ENCODE measurements around the gene C17orf114.

The C17orf114 gene

DNA sequence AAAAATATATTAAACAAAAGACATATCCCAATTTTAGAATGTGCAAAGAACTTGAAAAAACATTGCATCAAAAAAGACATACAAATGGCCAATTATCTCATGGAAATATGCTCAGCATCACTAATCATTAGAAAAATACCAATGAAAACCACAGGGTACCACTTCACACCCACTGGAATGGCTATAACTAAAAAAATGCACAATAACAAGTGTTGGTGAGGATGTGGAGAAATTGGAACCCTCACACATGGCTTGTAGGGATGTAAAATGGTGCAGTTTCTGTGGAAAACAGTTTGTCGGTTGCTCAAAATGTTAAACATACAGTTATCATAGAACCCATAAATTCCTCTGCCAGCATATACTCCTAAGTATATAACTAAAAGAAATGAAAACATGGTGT is 7.0 kb downstream of the C17orf114 start:
- DNase-seq (ENCODE audit: low read depth, low spot score), result no peak
- ChIA-PET POLR2A (no interaction called here), CTCF (no interaction called here)
- TF ChIP-seq, protein P1, sequence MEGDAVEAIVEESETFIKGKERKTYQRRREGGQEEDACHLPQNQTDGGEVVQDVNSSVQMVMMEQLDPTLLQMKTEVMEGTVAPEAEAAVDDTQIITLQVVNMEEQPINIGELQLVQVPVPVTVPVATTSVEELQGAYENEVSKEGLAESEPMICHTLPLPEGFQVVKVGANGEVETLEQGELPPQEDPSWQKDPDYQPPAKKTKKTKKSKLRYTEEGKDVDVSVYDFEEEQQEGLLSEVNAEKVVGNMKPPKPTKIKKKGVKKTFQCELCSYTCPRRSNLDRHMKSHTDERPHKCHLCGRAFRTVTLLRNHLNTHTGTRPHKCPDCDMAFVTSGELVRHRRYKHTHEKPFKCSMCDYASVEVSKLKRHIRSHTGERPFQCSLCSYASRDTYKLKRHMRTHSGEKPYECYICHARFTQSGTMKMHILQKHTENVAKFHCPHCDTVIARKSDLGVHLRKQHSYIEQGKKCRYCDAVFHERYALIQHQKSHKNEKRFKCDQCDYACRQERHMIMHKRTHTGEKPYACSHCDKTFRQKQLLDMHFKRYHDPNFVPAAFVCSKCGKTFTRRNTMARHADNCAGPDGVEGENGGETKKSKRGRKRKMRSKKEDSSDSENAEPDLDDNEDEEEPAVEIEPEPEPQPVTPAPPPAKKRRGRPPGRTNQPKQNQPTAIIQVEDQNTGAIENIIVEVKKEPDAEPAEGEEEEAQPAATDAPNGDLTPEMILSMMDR (IDR thresholded peaks at IDR 0.05; ENCODE audit: low read depth, low read length), result no peak
- Histone ChIP-seq H3K27ac (ENCODE audit: low read depth, low read length) (no peak overlapping the region), H3K27me3 (ENCODE audit: control insufficient read depth, insufficient read depth, low read length) (no peaks in the 10 kb centered on the region), H3K4me3 (ENCODE audit: low read depth, low read length) (no peak overlapping the region), H3K9me3 (ENCODE audit: control insufficient read depth, insufficient read depth, low read length) (no peaks in the 10 kb centered on the region; the same call in 1 of the 2 replicates)

DNA sequence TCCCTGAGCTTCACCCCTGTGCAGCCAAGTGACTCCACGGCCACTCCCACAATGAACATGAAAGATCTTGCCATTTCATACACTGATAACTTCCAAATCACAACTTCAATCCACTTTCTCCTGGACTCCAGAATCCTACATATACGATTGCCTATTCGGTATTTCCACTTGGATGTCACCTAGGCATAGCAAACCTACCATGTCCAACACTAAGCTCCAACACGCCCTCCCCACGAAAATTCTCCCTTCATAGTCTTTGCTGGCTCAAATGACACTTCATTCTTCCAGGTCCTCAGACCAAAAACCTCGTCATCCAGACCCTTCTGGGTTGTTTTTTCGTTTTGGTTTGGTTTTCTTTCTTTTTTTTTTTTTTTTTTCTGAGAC is 11.4 kb downstream of the C17orf114 start:
- TF ChIP-seq, protein P1 (IDR thresholded peaks at IDR 0.05; ENCODE audit: low read depth, low read length), result no peak
- ChIA-PET CTCF (interaction anchor here (0.6 to 5.7 kb wide), 19 partner anchors 11 to 149 kb away, joined by 3 to 46 read pairs (median 5); partner anchors contain the start of genes ARRB2, PELP1, PLD2 and RNF167), POLR2A (interaction anchor here (1.5 kb wide), 3 partner anchors 11 to 68 kb away, joined by 3 to 5 read pairs (median 4); partner anchors contain the start of gene PLD2)
- Histone ChIP-seq H3K27ac (ENCODE audit: low read depth, low read length) (peak overlapping the region; percentile 75), H3K27me3 (ENCODE audit: control insufficient read depth, insufficient read depth, low read length) (peaks cover 12% of the 10 kb centered on the region), H3K9me3 (ENCODE audit: control insufficient read depth, insufficient read depth, low read length) (no peaks in the 10 kb centered on the region; the same call in 1 of the 2 replicates), H3K4me3 (ENCODE audit: low read depth, low read length) (peak overlapping the region; percentile 66)
- no peak for DNase-seq (ENCODE audit: low read depth, low spot score)

DNA sequence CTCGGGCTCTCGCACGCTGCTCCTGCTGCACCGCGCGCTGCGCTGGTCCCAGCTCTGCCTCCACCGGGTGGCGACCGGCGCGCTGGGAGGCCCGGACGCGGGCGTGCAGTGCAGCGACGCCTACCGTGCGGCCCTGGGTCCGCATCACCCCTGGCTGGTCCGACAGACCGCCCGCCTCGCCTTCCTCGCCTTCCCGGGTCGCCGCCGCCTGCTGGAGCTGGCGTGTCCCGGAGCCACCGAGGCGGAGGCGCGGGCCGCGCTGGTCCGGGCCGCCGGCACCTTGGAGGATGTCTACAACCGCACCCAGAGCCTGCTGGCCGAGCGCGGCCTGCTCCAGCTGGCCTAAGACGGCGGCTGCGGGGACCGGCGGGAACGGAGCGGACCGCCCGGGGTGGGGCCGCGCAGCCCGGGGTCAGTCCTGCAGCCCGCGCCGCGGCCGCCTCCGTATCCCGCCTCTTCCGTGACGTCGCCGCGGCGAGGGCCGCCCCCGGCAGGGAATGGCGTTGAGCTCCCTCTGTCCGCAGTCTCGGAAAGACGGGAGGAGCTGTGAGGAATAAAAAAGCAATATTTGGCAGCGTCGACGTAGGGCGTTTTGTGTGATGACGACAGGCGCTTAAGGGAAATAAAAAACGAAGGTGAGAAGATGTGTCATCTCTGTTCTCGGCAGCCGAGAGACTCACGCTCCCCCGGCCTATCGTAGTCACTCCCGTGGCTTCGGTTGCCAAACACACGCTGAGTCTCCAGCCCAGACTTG is 12.0 kb downstream of the C17orf114 start:
- no peaks in the 10 kb centered on the region; the same call in 1 of the 2 replicates for H3K9me3 ChIP-seq (ENCODE audit: control insufficient read depth, insufficient read depth, low read length)
- ChIA-PET CTCF (interaction anchor here (0.6 to 5.7 kb wide), 27 partner anchors 8 to 1762 kb away, joined by 3 to 46 read pairs (median 4); partner anchors contain the start of genes ARRB2, PELP1, PLD2 and RNF167), POLR2A (interaction anchor here (1.1 to 1.5 kb wide), 4 partner anchors 10 to 80 kb away, joined by 3 to 5 read pairs (median 4); partner anchors contain the start of genes ARRB2 and PLD2)
- peak overlapping the region; percentile 75 for H3K27ac ChIP-seq (ENCODE audit: low read depth, low read length)
- peaks cover 17% of the 10 kb centered on the region for H3K27me3 ChIP-seq (ENCODE audit: control insufficient read depth, insufficient read depth, low read length)
- TF ChIP-seq, protein P1 (IDR thresholded peaks at IDR 0.05; ENCODE audit: low read depth, low read length), result peak; percentile 66
- DNase-seq (ENCODE audit: low read depth, low spot score), result peak; percentile 69
- peak overlapping the region; percentile 66 for H3K4me3 ChIP-seq (ENCODE audit: low read depth, low read length)

DNA sequence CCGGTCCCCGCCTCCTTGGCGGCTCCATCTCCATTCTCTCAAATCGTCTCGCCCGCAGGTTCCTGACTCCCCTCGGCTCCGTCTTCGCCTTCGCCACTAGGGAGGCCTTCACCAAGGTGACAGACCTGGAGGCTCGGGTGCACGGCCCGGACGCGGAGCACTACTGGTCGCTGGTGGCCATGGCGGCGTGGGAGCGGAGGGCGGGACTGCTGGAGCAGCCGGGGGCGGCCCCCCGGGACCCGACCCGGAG is 12.5 kb downstream of the C17orf114 start:
- peak overlapping the region; percentile 66 for H3K4me3 ChIP-seq (ENCODE audit: low read depth, low read length)
- POLR2A ChIA-PET, result interaction anchor here (1.1 to 1.5 kb wide), 4 partner anchors 10 to 79 kb away, joined by 3 to 5 read pairs (median 4); partner anchors contain the start of genes ARRB2 and PLD2
- no peaks in the 10 kb centered on the region; the same call in 1 of the 2 replicates for H3K9me3 ChIP-seq (ENCODE audit: control insufficient read depth, insufficient read depth, low read length)
- TF ChIP-seq, protein P1 (IDR thresholded peaks at IDR 0.05; ENCODE audit: low read depth, low read length), result no peak
- H3K27ac ChIP-seq (ENCODE audit: low read depth, low read length), result no peak overlapping the region
- CTCF ChIA-PET, result interaction anchor here (0.6 to 5.7 kb wide), 14 partner anchors 8 to 269 kb away, joined by 3 to 46 read pairs (median 4); partner anchors contain the start of genes ARRB2, PLD2, RNF167 and SLC25A11
- peaks cover 18% of the 10 kb centered on the region for H3K27me3 ChIP-seq (ENCODE audit: control insufficient read depth, insufficient read depth, low read length)
- no peak for DNase-seq (ENCODE audit: low read depth, low spot score)

Measured in AG04450 (cell line).